T-helper 2 cell treated with Interferon-gamma antibody and Interleukin-4, amounts not matched to agents 5 μg/mL and 100 μg/mL, for 36 hours (primary cell): ENCODE data around the gene GABRB3.

Experiments
- DNase-seq: peaks from one replicate; pipeline ENCODE4 v3.0.0; 2021; ENCODE audit warnings: low spot score
- H3K27ac Mint-ChIP-seq: one replicate; pipeline ENCODE4 v1.8.0; 2021; ENCODE audit warnings: mild to moderate bottlenecking, mixed read lengths
- H3K27me3 Mint-ChIP-seq: one replicate; pipeline ENCODE4 v1.8.0; 2021; ENCODE audit warnings: low read depth, mixed read lengths
- H3K36me3 Mint-ChIP-seq: one replicate; pipeline ENCODE4 v1.8.0; 2021; ENCODE audit warnings: low read depth, mixed read lengths
- H3K4me1 Mint-ChIP-seq: one replicate; pipeline ENCODE4 v1.8.0; 2021; ENCODE audit warnings: low read depth, mixed read lengths
- H3K4me3 Mint-ChIP-seq: one replicate; pipeline ENCODE4 v1.8.0; 2022; ENCODE audit warnings: mild to moderate bottlenecking, moderate library complexity, mixed read lengths
- H3K9me3 Mint-ChIP-seq: one replicate; pipeline ENCODE4 v1.8.0; 2021; ENCODE audit warnings: mixed read lengths

Gene GABRB3

DNA sequence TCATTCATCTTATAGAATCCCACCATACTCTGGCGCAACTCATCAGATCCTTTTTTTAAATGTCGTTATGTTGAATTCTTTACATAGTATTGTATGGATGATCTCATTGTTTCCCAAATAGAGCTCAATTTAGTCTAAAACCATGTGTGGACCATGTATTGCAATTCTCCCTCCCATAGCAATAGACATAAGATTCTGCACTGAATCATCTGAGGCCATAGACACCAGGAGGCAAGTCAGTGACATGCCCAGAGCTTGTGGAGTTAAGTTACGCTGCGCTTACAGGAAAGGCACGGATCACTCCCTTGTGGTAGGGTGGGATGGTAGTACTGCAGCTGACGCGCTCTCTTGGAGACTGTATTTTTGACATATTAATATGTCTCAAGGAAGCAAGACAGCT, 211.0 kb downstream of the GABRB3 start:
- H3K27me3 Mint-ChIP-seq: no peaks in the 10 kb centered on the region
- no peak overlapping the region for H3K4me3 Mint-ChIP-seq
- H3K36me3 Mint-ChIP-seq: no peaks in the 10 kb centered on the region
- no peaks in the 10 kb centered on the region for H3K4me1 Mint-ChIP-seq
- peaks cover 35% of the 10 kb centered on the region for H3K9me3 Mint-ChIP-seq
- DNase-seq: no peak
- H3K27ac Mint-ChIP-seq: no peak overlapping the region

DNA sequence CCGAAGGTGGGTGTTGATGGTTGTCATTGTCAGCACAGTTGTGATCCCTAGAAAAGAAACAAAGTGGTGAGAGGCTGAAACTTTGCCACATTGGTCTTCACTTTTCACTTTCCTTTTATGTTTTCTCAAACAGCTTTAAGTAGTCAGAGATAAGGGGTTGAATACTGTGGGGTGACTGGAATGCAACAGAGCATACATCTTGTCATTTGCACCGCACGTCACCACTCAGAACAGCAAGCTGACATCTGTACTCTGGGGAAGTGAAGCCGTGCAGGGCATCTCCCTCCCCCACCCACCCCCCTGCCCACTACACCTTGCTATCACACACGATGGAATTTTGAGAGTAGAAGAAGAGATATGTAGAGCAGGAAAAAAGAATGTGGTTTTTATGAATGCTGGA, 211.7 kb downstream of the GABRB3 start:
- no peak overlapping the region for H3K27ac Mint-ChIP-seq
- H3K4me3 Mint-ChIP-seq: no peak overlapping the region
- no peak for DNase-seq
- H3K27me3 Mint-ChIP-seq: no peaks in the 10 kb centered on the region
- peaks cover 41% of the 10 kb centered on the region for H3K9me3 Mint-ChIP-seq
- no peaks in the 10 kb centered on the region for H3K36me3 Mint-ChIP-seq
- H3K4me1 Mint-ChIP-seq: no peaks in the 10 kb centered on the region

DNA sequence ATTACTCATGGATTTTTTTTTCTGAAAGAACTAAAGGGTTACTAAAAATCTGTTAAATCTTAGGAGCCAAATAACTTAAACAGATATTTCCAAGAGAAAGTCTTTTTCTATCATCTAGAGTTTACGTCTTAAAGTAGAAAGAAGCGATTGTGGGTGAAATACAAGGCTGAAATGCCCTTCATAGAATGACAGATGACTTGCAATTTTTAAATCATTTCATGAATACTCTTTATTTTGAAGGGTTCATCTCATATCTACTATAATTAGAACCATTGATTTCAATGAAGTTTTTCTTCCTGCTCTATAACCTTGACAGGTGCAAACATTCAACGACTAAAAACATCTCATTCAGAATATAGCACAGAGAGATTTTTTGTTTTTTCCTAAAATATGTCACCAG, 217.0 kb downstream of the GABRB3 start:
- Mint-ChIP-seq H3K36me3 (no peaks in the 10 kb centered on the region), H3K27me3 (no peaks in the 10 kb centered on the region), H3K27ac (no peak overlapping the region), H3K4me1 (no peaks in the 10 kb centered on the region), H3K9me3 (peaks cover 63% of the 10 kb centered on the region), H3K4me3 (no peak overlapping the region)
- no peak for DNase-seq

DNA sequence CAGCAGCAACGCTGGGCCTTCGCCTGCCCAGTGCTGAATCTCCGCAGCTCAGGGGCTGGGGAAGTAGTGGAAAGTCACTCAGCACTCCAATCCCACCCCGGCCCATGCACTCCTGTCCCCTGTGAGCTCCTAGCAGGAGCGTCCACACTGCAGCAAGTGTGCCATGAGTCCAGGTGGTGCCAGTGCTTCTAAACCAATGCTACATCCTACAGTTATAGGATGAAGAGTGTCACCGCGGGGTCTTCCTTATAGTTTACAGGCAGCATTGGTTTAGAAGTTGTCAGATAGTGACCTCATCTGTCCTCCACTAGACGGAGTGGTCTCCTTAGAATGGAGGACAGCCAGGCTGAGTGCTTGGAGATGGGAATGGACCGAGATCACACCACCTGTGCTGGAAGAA, 221.4 kb downstream of the GABRB3 start:
- Mint-ChIP-seq H3K4me1 (no peaks in the 10 kb centered on the region), H3K27ac (no peak overlapping the region), H3K4me3 (no peak overlapping the region), H3K36me3 (no peaks in the 10 kb centered on the region), H3K9me3 (peaks cover 62% of the 10 kb centered on the region), H3K27me3 (no peaks in the 10 kb centered on the region)
- no peak for DNase-seq

DNA sequence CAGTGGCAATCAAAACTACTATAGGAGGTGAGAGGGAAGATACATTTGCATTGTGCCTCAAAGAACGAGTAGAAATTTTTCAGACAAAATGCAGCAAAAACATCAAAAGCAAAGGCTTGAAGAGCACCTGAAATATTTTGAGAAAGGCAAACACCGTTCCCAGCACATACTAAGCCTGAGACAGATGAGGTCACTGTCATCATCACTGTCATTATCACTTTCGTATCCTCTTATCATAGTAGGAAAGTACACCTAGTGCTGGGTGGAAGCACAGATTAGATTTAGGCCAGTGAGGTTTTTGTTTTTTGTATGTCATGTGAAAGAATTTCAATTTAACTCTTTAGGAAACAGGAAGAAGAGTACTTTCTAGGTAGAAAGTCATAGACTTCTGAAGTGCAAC, 222.0 kb downstream of the GABRB3 start:
- no peaks in the 10 kb centered on the region for H3K36me3 Mint-ChIP-seq

DNA sequence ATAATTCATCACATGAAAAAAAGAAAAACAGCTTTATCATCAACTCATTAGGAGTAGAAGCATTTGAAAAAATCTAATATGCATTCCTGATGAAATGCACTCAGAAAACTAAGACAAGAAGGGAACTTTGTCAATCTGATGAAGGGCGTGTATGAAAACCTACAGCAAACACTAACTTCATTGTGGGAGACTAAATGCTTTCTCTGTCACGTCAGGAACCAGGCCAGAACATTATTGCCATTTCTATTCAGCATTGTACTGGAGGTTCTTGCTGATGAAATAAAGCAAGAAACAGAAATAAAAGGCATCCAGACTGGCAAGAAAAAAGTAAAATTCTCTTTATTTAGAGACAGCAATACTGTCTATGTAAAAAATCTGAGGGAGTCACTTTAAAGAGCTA, 235.2 kb downstream of the GABRB3 start:
- Mint-ChIP-seq H3K36me3 (no peaks in the 10 kb centered on the region), H3K27ac (no peak overlapping the region), H3K4me3 (no peak overlapping the region), H3K4me1 (no peaks in the 10 kb centered on the region), H3K9me3 (peaks cover 69% of the 10 kb centered on the region), H3K27me3 (no peaks in the 10 kb centered on the region)
- DNase-seq: no peak

More for the DNA sequence above, 222.0 kb downstream of the GABRB3 start:
- DNase-seq: no peak
- H3K4me3 Mint-ChIP-seq: no peak overlapping the region
- H3K4me1 Mint-ChIP-seq: no peaks in the 10 kb centered on the region
- H3K9me3 Mint-ChIP-seq: peaks cover 56% of the 10 kb centered on the region
- H3K27me3 Mint-ChIP-seq: no peaks in the 10 kb centered on the region
- H3K27ac Mint-ChIP-seq: no peak overlapping the region

DNA sequence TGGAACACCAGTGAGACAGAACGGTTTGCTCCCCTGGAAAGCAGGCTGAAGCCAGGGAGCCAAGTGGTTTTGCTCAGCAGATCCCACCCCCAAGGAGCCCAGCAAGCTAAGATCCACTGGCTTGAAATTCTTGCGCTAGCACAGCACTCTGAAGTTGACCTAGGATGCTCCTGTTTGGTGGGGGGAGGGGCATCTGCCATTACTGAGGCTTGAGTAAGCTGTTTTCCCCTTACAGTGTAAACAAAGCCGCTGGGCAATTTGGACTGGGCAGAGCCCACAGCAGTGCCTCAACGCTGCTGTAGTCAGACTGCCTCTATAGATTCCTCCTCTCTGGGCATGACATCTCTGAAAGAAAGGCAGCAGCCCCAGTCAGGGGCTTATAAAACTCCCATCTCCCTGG, 241.4 kb downstream of the GABRB3 start:
- H3K4me3 Mint-ChIP-seq: no peak overlapping the region
- peaks cover 60% of the 10 kb centered on the region for H3K9me3 Mint-ChIP-seq

DNA sequence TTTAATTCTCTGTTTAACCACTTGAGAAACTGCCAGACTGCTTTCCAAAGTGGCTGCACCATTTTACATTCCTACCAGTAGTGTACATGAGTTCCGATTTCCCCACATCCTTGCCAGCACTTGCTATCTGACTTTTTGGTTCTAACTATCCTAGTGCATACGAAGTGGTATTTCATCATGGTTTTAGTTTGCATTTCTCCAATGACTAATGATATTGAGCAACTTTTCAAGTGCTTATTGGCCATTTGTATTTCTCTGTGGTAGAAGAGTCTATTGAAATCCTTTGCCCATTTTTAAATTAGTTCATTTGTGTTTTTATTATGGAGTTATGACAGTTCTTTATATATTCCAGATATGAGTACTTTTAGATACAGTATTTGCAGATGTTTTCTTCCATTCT, 247.8 kb downstream of the GABRB3 start:
- H3K27me3 Mint-ChIP-seq: no peaks in the 10 kb centered on the region
- H3K36me3 Mint-ChIP-seq: no peaks in the 10 kb centered on the region
- H3K4me1 Mint-ChIP-seq: no peaks in the 10 kb centered on the region
- DNase-seq: no peak
- no peak overlapping the region for H3K27ac Mint-ChIP-seq
- H3K9me3 Mint-ChIP-seq: peaks cover 48% of the 10 kb centered on the region
- no peak overlapping the region for H3K4me3 Mint-ChIP-seq

More for the DNA sequence above, 241.4 kb downstream of the GABRB3 start:
- H3K27ac Mint-ChIP-seq: no peak overlapping the region
- no peaks in the 10 kb centered on the region for H3K4me1 Mint-ChIP-seq
- H3K36me3 Mint-ChIP-seq: no peaks in the 10 kb centered on the region
- no peaks in the 10 kb centered on the region for H3K27me3 Mint-ChIP-seq
- DNase-seq: no peak

DNA sequence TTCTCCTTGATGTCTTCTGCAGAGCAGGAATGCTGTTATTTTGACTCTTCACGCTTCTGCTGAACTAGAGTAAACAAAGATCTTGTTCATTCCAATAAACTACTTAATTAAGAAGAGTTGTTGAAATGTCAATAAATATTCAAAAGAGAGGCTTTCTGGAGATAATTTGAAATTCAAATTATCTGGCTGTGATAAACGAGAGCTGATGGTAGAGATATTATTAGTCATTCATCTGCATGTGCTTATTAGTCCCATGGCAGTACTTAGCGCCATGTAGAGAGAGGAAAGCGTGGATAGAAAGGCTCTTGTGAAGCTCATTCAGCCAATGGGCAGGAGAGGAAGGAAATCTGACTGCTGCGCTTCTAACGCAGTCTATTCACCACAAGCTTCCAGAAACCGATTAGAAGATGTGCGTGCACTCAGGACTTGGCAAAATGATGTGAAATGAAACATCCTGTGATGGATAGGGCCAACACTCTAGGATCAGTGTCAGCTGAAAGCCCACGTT, 251.1 kb downstream of the GABRB3 start:
- no peak for DNase-seq
- no peak overlapping the region for H3K27ac Mint-ChIP-seq
- H3K36me3 Mint-ChIP-seq: no peaks in the 10 kb centered on the region
- H3K4me1 Mint-ChIP-seq: no peaks in the 10 kb centered on the region
- peaks cover 49% of the 10 kb centered on the region for H3K9me3 Mint-ChIP-seq
- H3K27me3 Mint-ChIP-seq: no peaks in the 10 kb centered on the region
- no peak overlapping the region for H3K4me3 Mint-ChIP-seq

DNA sequence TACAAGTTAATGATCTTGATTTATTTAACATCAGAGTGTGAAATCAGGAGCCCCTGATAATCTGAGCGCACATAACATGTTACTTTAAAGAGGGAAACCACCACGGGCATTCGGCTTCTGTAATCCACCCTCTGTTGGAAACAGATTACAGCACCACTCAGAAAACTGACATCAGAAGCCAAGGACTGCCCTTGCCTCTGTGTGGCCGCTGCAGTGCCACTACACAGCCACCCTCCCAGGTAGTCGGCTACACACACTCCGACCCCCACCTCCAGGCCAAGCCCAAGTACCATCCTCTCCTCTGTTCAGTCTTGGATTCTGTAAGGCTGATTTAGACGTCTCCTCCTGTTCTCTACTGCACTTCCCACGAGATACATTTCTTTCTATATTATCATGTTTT, 251.7 kb downstream of the GABRB3 start:
- H3K27me3 Mint-ChIP-seq: no peaks in the 10 kb centered on the region
- no peak overlapping the region for H3K4me3 Mint-ChIP-seq
- H3K4me1 Mint-ChIP-seq: no peaks in the 10 kb centered on the region
- DNase-seq: no peak
- H3K36me3 Mint-ChIP-seq: no peaks in the 10 kb centered on the region
- no peak overlapping the region for H3K27ac Mint-ChIP-seq
- H3K9me3 Mint-ChIP-seq: peaks cover 54% of the 10 kb centered on the region

DNA sequence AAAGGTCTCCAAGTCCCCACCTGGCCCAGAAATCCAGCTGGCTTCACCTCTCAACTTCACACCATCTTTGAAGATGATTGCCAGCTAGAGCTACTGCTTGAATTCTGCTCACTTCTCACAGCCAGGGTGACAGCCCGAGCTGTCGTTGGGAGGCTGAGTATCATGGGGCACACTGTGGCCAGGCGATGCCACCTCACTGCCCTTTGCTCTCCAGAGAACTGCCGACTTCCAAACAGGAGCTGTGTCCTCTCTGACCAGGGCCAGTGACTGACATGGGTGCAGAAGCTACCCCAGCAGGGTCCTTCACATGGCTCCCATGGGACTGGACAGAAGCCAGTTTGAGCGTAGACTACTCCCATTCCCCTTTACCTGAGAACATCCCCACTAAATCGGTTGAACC, 254.0 kb downstream of the GABRB3 start:
- peaks cover 54% of the 10 kb centered on the region for H3K9me3 Mint-ChIP-seq
- DNase-seq: no peak
- no peaks in the 10 kb centered on the region for H3K4me1 Mint-ChIP-seq
- H3K27me3 Mint-ChIP-seq: no peaks in the 10 kb centered on the region
- H3K27ac Mint-ChIP-seq: no peak overlapping the region
- no peaks in the 10 kb centered on the region for H3K36me3 Mint-ChIP-seq
- no peak overlapping the region for H3K4me3 Mint-ChIP-seq

DNA sequence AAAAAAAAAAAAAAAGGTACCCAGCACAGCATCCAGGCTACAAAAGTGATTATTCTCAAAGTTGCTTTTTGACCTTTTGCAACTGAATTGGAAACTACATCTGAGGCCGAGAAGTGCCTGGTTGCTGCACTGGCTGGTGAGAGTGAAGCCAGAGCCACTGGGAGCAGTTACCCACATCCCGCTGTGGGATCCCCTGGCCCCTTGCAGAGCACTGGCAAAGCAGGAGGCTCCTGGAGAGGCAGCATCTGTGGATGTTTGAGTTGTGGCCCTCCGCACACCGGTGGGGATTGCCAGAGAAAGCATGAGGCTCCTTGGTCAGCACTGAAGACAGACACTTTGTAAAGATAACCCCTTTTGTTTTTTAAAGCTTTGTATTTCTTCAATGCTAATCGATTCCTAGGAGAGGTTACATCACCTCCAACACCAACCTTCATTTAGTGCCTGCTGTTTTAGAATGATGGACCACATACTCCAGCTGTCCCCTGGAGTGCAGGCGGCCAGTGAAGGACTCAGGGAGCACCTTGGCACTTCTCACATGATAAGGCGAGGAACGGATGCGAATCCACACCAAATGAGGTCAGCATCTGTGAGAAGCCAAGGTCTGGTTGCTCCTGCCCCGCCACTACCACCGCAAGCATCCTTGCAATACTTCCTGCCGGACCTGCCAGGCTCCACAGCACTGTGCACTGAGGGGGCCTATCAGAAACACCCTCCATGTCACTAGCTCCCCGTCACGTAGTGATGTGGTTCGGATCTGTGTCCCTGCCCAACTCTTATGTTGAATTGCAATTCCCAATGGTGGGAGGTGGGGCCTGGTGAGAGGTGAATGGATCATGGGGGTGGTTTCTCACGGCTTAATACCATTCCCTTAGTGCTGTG, 256.5 kb downstream of the GABRB3 start:
- Mint-ChIP-seq H3K4me3 (no peak overlapping the region), H3K36me3 (no peaks in the 10 kb centered on the region), H3K27me3 (no peaks in the 10 kb centered on the region), H3K27ac (no peak overlapping the region), H3K4me1 (no peaks in the 10 kb centered on the region), H3K9me3 (peaks cover 46% of the 10 kb centered on the region)
- no peak for DNase-seq

DNA sequence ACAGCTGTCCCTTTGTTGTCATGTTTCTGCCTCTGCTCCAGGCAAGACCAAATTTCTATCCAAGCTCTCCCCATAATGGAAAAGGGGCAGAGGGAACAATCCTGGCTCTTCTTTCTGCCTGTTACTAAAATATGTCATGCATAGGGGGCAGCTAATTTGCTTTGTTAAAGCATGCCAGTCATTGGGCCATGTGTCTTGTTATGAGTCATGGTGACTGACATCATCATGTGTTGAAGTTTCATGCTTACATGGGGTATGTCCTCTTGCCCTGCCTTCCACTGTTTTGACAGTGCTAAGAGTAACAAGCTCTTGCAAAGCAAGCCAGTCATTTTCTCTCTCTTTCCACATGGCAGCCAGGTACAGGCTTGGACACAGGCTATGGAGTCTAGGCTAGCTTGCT, 268.9 kb downstream of the GABRB3 start:
- Mint-ChIP-seq H3K36me3 (no peaks in the 10 kb centered on the region), H3K4me3 (no peak overlapping the region), H3K9me3 (peaks cover 33% of the 10 kb centered on the region), H3K27me3 (no peaks in the 10 kb centered on the region), H3K4me1 (no peaks in the 10 kb centered on the region), H3K27ac (no peak overlapping the region)
- DNase-seq: no peak
